SK-N-SH (cell line): ENCODE measurements around the gene IGFL4. TPM values are rescaled to one million over a fixed set of nuclear protein-coding genes. Genes with fewer than 3 reads are reported as not detected.

Experiments used
- CTCF ChIA-PET: fragments of 300-600, 350-600 bp; formaldehyde crosslinking; extraction: SDS; loops from one replicate; lab custom pipeline; 2021; lab: Yijun Ruan, JAX
- POLR2A ChIA-PET: fragments of 350-600 bp; sonication (Branson Sonifier 250); formaldehyde crosslinking; extraction: SDS; loops from one replicate; lab custom pipeline; 2020; ENCODE audit warnings: antibody characterized with exemption, inconsistent platforms; lab: Yijun Ruan, JAX
- DNase-seq: peaks from one replicate; pipeline ENCODE4 v3.0.0; 2012
- H2AFZ ChIP-seq: fragments of 200-600 bp; sonication (generic); 2 replicates; pipeline ENCODE4 v1.8.1; 2016; ENCODE audit warnings: antibody characterized with exemption, mild to moderate bottlenecking, low read depth
- H3F3A ChIP-seq: fragments of 200-600 bp; sonication (generic); replicated peaks from 2 replicates; pipeline ENCODE3; 2016; ENCODE audit warnings: antibody characterized with exemption, mild to moderate bottlenecking; ENCODE audit not compliant: insufficient read depth
- H3K27ac ChIP-seq, 2 experiments: fragments of 200-500 bp in 1 of 2; fragments of 200-600 bp in 1 of 2; sonication (Bioruptor generic) in 1 of 2; sonication (generic), shearing (Covaris generic) in 1 of 2; 2 replicates each; pipeline versions ENCODE4 v1.5.1 to v1.6.1; 2014 to 2016; ENCODE audit warnings: low read depth in 2 of 2, inconsistent platforms in 1 of 2, low read length in 1 of 2, mild to moderate bottlenecking in 1 of 2, mixed read lengths in 1 of 2
- H3K27me3 ChIP-seq: fragments of 200-600 bp; sonication (generic), shearing (Covaris generic); 2 replicates; pipeline ENCODE4 v1.6.1; 2016; ENCODE audit warnings: mixed run types; ENCODE audit not compliant: insufficient read depth
- H3K36me3 ChIP-seq, 2 experiments: fragments of 200-500 bp in 1 of 2; fragments of 200-600 bp in 1 of 2; sonication (Bioruptor generic) in 1 of 2; sonication (generic) in 1 of 2; replicated peaks in 1 of 2; 2 replicates each; pipeline versions ENCODE3 to v1.5.1; 2014 to 2016; ENCODE audit warnings: low read length in 1 of 2, mild to moderate bottlenecking in 1 of 2; ENCODE audit not compliant: insufficient read depth in 2 of 2, control insufficient read depth in 1 of 2
- H3K4me1 ChIP-seq, 2 experiments: fragments of 200-500 bp in 1 of 2; fragments of 200-600 bp in 1 of 2; sonication (Bioruptor generic) in 1 of 2; sonication (generic), shearing (Covaris generic) in 1 of 2; 2 replicates each; pipeline versions ENCODE4 v1.5.1 to v1.6.1; 2014 to 2016; ENCODE audit warnings: low read depth in 1 of 2, low read length in 1 of 2, mixed run types in 1 of 2; ENCODE audit not compliant: insufficient read depth in 2 of 2, control insufficient read depth in 1 of 2
- H3K4me2 ChIP-seq: fragments of 200-600 bp; sonication (generic), shearing (Covaris generic); 2 replicates; pipeline ENCODE4 v1.6.1; 2017; ENCODE audit warnings: mixed run types
- H3K4me3 ChIP-seq, 2 experiments: fragments of 200-500 bp in 1 of 2; fragments of 200-600 bp in 1 of 2; sonication (Bioruptor generic) in 1 of 2; sonication (generic), shearing (Covaris generic) in 1 of 2; 2 replicates each; pipeline versions ENCODE4 v1.5.1 to v1.8.1; 2014 to 2016; ENCODE audit warnings: low read depth in 2 of 2, inconsistent platforms in 1 of 2, low read length in 1 of 2, mild to moderate bottlenecking in 1 of 2, mixed read lengths in 1 of 2, moderate library complexity in 1 of 2
- H3K79me2 ChIP-seq: fragments of 200-600 bp; sonication (generic); 2 replicates; pipeline ENCODE4 v1.8.1; 2017; ENCODE audit warnings: mild to moderate bottlenecking; ENCODE audit not compliant: insufficient read depth
- H3K9ac ChIP-seq: fragments of 200-600 bp; sonication (generic); 2 replicates; pipeline ENCODE4 v1.6.1; 2017; ENCODE audit warnings: mixed run types
- H3K9me2 ChIP-seq: fragments of 200-600 bp; sonication (generic); 2 replicates; pipeline ENCODE4 v1.6.1; 2017; ENCODE audit warnings: mixed run types
- H3K9me3 ChIP-seq: fragments of 200-600 bp; sonication (generic); 2 replicates; pipeline ENCODE4 v1.6.1; 2017; ENCODE audit warnings: mixed run types, mild to moderate bottlenecking, moderate library complexity
- H4K20me1 ChIP-seq: fragments of 200-600 bp; sonication (generic); 2 replicates; pipeline ENCODE4 v1.6.1; 2017; ENCODE audit warnings: mild to moderate bottlenecking, mixed run types; ENCODE audit not compliant: insufficient read depth
- CTCF ChIP-seq: fragments of 200-600 bp; sonication (generic); IDR thresholded peaks from 2 replicates; pipeline ENCODE4 v1.6.1; 2017; ENCODE audit warnings: antibody characterized with exemption, mild to moderate bottlenecking, moderate library complexity
- MEF2A ChIP-seq: IDR thresholded peaks from 2 replicates; pipeline ENCODE4 v1.4.0; 2012; ENCODE audit warnings: low read depth, borderline replicate concordance
- RCOR1 ChIP-seq: fragments of 150-350 bp; IDR thresholded peaks from 2 replicates; pipeline ENCODE4 v1.6.1; 2017; ENCODE audit warnings: antibody characterized with exemption, low read length
- RFX5 ChIP-seq: IDR thresholded peaks from 2 replicates; pipeline ENCODE4 v1.6.1; 2012; ENCODE audit warnings: mild to moderate bottlenecking, improper control_type of control experiment, low read length
- RXRA ChIP-seq: IDR thresholded peaks from 2 replicates; pipeline ENCODE4 v1.4.0; 2012; ENCODE audit warnings: low read depth, mild to moderate bottlenecking, borderline replicate concordance
- TEAD4 ChIP-seq: IDR thresholded peaks from 2 replicates; pipeline ENCODE4 v1.4.0; 2012; ENCODE audit warnings: mild to moderate bottlenecking, borderline replicate concordance; ENCODE audit not compliant: insufficient read depth
- WGBS: methylation state at CpG from one replicate; pipeline ENCODE4 v1.1.6; 2017; ENCODE audit warnings: low lambda C conversion rate; 5-methylcytosine and 5-hydroxymethylcytosine counted together
- polyA plus RNA-seq, 3 experiments: library from polyadenylated mRNA; depleted of rRNA; stranded (reverse); fragments of >200 nt; gene quantifications; 2 replicates each; pipeline ENCODE4 v1.2.3, GENCODE V29; 2012

Gene IGFL4
- polyA plus RNA-seq, 1 of the 3 experiments (the other 2 are of a cell fraction), result not detected

GRCh38 chr19:46017874-46018675, 22.7 kb downstream of the IGFL4 start:
- 87% methylated on average over 7 of the region's 15 CpGs for WGBS
- H3F3A ChIP-seq, result peaks cover 20% of the 10 kb centered on the region
- H3K27me3 ChIP-seq, result no peaks in the 10 kb centered on the region
- TF ChIP-seq TEAD4 (no peak), MEF2A (no peak), CTCF (0 out of 2 replicates have a peak, but pooled peaks have one; percentile 10), RCOR1 (no peak), RFX5 (no peak)
- H4K20me1 ChIP-seq, result peaks cover 34% of the 10 kb centered on the region
- no peak overlapping the region for H3K4me2 ChIP-seq
- ChIA-PET POLR2A (no interaction called here), CTCF (interaction anchor here (1.0 to 5.1 kb wide), 19 partner anchors 8 to 247 kb away, joined by 3 to 82 read pairs (median 6); partner anchors contain the start of genes CCDC61 and IGFL4)
- no peak overlapping the region for H2AFZ ChIP-seq
- DNase-seq, result no peak
- peaks cover 0 to 22% of the 10 kb centered on the region in 2 experiments; a peak in 2 of 4 replicates for H3K4me1 ChIP-seq
- no peaks in the 10 kb centered on the region for H3K9me2 ChIP-seq
- no peaks in the 10 kb centered on the region for H3K9me3 ChIP-seq
- H3K4me3 ChIP-seq, result no peak overlapping the region
- H3K79me2 ChIP-seq, result no peaks in the 10 kb centered on the region
- no peaks in the 10 kb centered on the region for H3K36me3 ChIP-seq
- no peak overlapping the region for H3K27ac ChIP-seq
- no peak overlapping the region for H3K9ac ChIP-seq

- Histone ChIP-seq H3K36me3 (no peaks in the 10 kb centered on the region), H3K4me2 (no peak overlapping the region), H3K4me3 (peak overlapping the region in 1 of 2 experiments; percentile 68; a peak in 1 of 4 replicates), H3K27ac (no peak overlapping the region), H3K9me2 (no peaks in the 10 kb centered on the region), H3K4me1 (peaks cover 0 to 22% of the 10 kb centered on the region in 2 experiments; a peak in 2 of 4 replicates), H3K79me2 (no peaks in the 10 kb centered on the region), H3K9me3 (no peaks in the 10 kb centered on the region), H4K20me1 (peaks cover 34% of the 10 kb centered on the region), H3F3A (peaks cover 20% of the 10 kb centered on the region), H3K9ac (no peak overlapping the region), H3K27me3 (no peaks in the 10 kb centered on the region), H2AFZ (no peak overlapping the region)
- 0 out of 2 replicates have a peak, but pooled peaks have one; percentile 10 for TF ChIP-seq CTCF
- no peak for TF ChIP-seq RXRA
- ChIA-PET POLR2A (no interaction called here), CTCF (interaction anchor here (0.5 to 5.1 kb wide), 34 partner anchors 7 to 247 kb away, joined by 3 to 82 read pairs (median 4); partner anchors contain the start of genes CCDC61, IGFL1 and IGFL4)
- 60% methylated on average over 4 of the region's 7 CpGs for WGBS
- no peak for DNase-seq
These were observed 23.7 kb downstream of the IGFL4 start for GRCh38 chr19:46017095-46017429.
